ENCODE data around the gene KCNMA1. TPM values are rescaled to one million over a fixed set of nuclear protein-coding genes. Genes with fewer than 3 reads are reported as not detected.

KCNMA1 gene
- total RNA-seq, 4 donors from 2014 or later = 66.8 to 96.5 (median 78.9) TPM

GRCh38 chr10:77320971-77321471 is 316.6 kb downstream of the KCNMA1 start:
- ATAC-seq (no peak), DNase-seq (no peak)
- TF ChIP-seq CTCF (IDR thresholded peaks at IDR 0.05 in 4 of 5, conservative IDR thresholded peaks at IDR 0.05 in 1 of 5) (no peak), POLR2A (IDR thresholded peaks at IDR 0.05) (no peak)
- no peaks in the 10 kb centered on the region for H3K36me3 ChIP-seq
- H3K27me3 ChIP-seq = no peaks in the 10 kb centered on the region
- peaks cover 28 to 34% of the 10 kb centered on the region in 2 donors for H3K4me1 ChIP-seq
- in situ Hi-C loops (cut with MboI; ENCODE audit: low sequenced_read_pairs in 4 of 4) = no loop called here
- H3K4me3 ChIP-seq = no peak overlapping the region
- H3K9me3 ChIP-seq = no peaks in the 10 kb centered on the region
- no peak overlapping the region for H3K27ac ChIP-seq
- intact Hi-C loops (cut with DNase I; ENCODE audit: low total_unique reads) = no loop called here

GRCh38 chr10:77319557-77319956 is 318.1 kb downstream of the KCNMA1 start:
- H3K36me3 ChIP-seq = no peaks in the 10 kb centered on the region
- H3K4me1 ChIP-seq = peaks cover 34 to 39% of the 10 kb centered on the region in 2 donors
- in situ Hi-C loops (cut with MboI; ENCODE audit: low sequenced_read_pairs in 4 of 4) (no loop called here), intact Hi-C loops (cut with DNase I; ENCODE audit: low total_unique reads) (no loop called here)
- DNase-seq (peak; percentile 66 to 78), ATAC-seq (peak; percentile 90 to 98)
- no peaks in the 10 kb centered on the region for H3K9me3 ChIP-seq
- H3K4me3 ChIP-seq = no peak overlapping the region
- H3K27me3 ChIP-seq = no peaks in the 10 kb centered on the region
- H3K27ac ChIP-seq = peak overlapping the region in 3 of 4 donors; percentile 30 to 64 (median 55)
- no peak for TF ChIP-seq CTCF (IDR thresholded peaks at IDR 0.05 in 4 of 5, conservative IDR thresholded peaks at IDR 0.05 in 1 of 5)
- no peak for TF ChIP-seq POLR2A (IDR thresholded peaks at IDR 0.05)

GRCh38 chr10:77318739-77319138 is 318.9 kb downstream of the KCNMA1 start:
- Histone ChIP-seq H3K9me3 (no peaks in the 10 kb centered on the region), H3K27ac (no peak overlapping the region), H3K4me1 (peaks cover 34 to 39% of the 10 kb centered on the region in 2 donors), H3K36me3 (no peaks in the 10 kb centered on the region), H3K27me3 (no peaks in the 10 kb centered on the region), H3K4me3 (no peak overlapping the region)
- in situ Hi-C loops (cut with MboI; ENCODE audit: low sequenced_read_pairs in 4 of 4) = no loop called here
- DNase-seq (no peak), ATAC-seq (no peak)
- TF ChIP-seq CTCF (IDR thresholded peaks at IDR 0.05 in 4 of 5, conservative IDR thresholded peaks at IDR 0.05 in 1 of 5) = no peak
- no peak for TF ChIP-seq POLR2A (IDR thresholded peaks at IDR 0.05)
- intact Hi-C loops (cut with DNase I; ENCODE audit: low total_unique reads) = no loop called here

- DNase-seq (no peak), ATAC-seq (no peak)
- H3K36me3 ChIP-seq = no peaks in the 10 kb centered on the region
- H3K4me1 ChIP-seq = peaks cover 34 to 39% of the 10 kb centered on the region in 2 donors
- H3K9me3 ChIP-seq = no peaks in the 10 kb centered on the region
- no peak overlapping the region for H3K27ac ChIP-seq
- TF ChIP-seq POLR2A (IDR thresholded peaks at IDR 0.05) (no peak), CTCF (IDR thresholded peaks at IDR 0.05 in 4 of 5, conservative IDR thresholded peaks at IDR 0.05 in 1 of 5) (no peak)
- in situ Hi-C loops (cut with MboI; ENCODE audit: low sequenced_read_pairs in 4 of 4) = no loop called here
- H3K27me3 ChIP-seq = no peaks in the 10 kb centered on the region
- no peak overlapping the region for H3K4me3 ChIP-seq
- intact Hi-C loops (cut with DNase I; ENCODE audit: low total_unique reads) = no loop called here
Measured at GRCh38 chr10:77317221-77317620, 320.4 kb downstream of the KCNMA1 start.
